ENCODE data around the gene SH3D21. TPM values are rescaled to one million over a fixed set of nuclear protein-coding genes. Genes with fewer than 3 reads are reported as not detected.
A peak's percentile ranks its signal among the peaks of the same experiment; 100 is the strongest.

Gene SH3D21
- total RNA-seq, 2 donors from 2014 or later: 3.9 to 5.6 TPM

- peaks cover 25 to 35% of the 10 kb centered on the region in 2 donors for H3K4me1 ChIP-seq (ENCODE audit: control insufficient read depth in 1 of 2, low read depth in 2 of 2)
- no peaks in the 10 kb centered on the region for H3K27me3 ChIP-seq (replicated peaks; ENCODE audit: insufficient read depth)
- no peak for TF ChIP-seq CTCF (IDR thresholded peaks at IDR 0.05)
- no peaks in the 10 kb centered on the region for H3K9me3 ChIP-seq
- H3K27ac ChIP-seq: peak within 1 kb of the TSS; percentile 87 to 99
- peak within 1 kb of the TSS; percentile 99 for H3K4me3 ChIP-seq
- H3K36me3 ChIP-seq: no peaks in the 10 kb centered on the region
- peak; percentile 36 for ATAC-seq (ENCODE audit: insufficient number of reproducible peaks, low FRiP score, low read depth)
- DNase-seq (ENCODE audit: low spot score): no peak
Measured at GRCh38 chr1:36323636-36324352, 17.6 kb downstream of the SH3D21 start, which contains the start of gene EVA1B. Gene EVA1B (minus strand): TSS chr1:36323645. CDS start chr1:36323037, 608 bp downstream.

GRCh38 chr1:36324353-36324703 lies 18.2 kb downstream of the SH3D21 start:
- DNase-seq (ENCODE audit: low spot score): no peak
- Histone ChIP-seq H3K27me3 (replicated peaks; ENCODE audit: insufficient read depth) (no peaks in the 10 kb centered on the region), H3K4me1 (ENCODE audit: control insufficient read depth in 1 of 2, low read depth in 2 of 2) (peaks cover 25 to 35% of the 10 kb centered on the region in 2 donors), H3K9me3 (no peaks in the 10 kb centered on the region), H3K36me3 (no peaks in the 10 kb centered on the region), H3K4me3 (peak overlapping the region; percentile 99), H3K27ac (peak overlapping the region; percentile 87 to 99)
- no peak for TF ChIP-seq CTCF (IDR thresholded peaks at IDR 0.05)
- ATAC-seq (ENCODE audit: insufficient number of reproducible peaks, low FRiP score, low read depth): no peak

GRCh38 chr1:36326499-36326898 lies 20.3 kb downstream of the SH3D21 start:
- TF ChIP-seq CTCF (IDR thresholded peaks at IDR 0.05): no peak
- Histone ChIP-seq H3K36me3 (no peaks in the 10 kb centered on the region), H3K9me3 (no peaks in the 10 kb centered on the region), H3K4me1 (ENCODE audit: control insufficient read depth in 1 of 2, low read depth in 2 of 2) (peaks cover 14 to 21% of the 10 kb centered on the region in 2 donors), H3K27ac (no peak overlapping the region), H3K27me3 (replicated peaks; ENCODE audit: insufficient read depth) (no peaks in the 10 kb centered on the region), H3K4me3 (no peak overlapping the region)
- DNase-seq (ENCODE audit: low spot score) (no peak), ATAC-seq (ENCODE audit: insufficient number of reproducible peaks, low FRiP score, low read depth) (no peak)

GRCh38 chr1:36327421-36328087 lies 21.4 kb downstream of the SH3D21 start:
- Histone ChIP-seq H3K27ac (no peak overlapping the region), H3K36me3 (no peaks in the 10 kb centered on the region), H3K9me3 (no peaks in the 10 kb centered on the region), H3K27me3 (replicated peaks; ENCODE audit: insufficient read depth) (no peaks in the 10 kb centered on the region), H3K4me1 (ENCODE audit: control insufficient read depth in 1 of 2, low read depth in 2 of 2) (peaks cover 7 to 10% of the 10 kb centered on the region in 2 donors), H3K4me3 (no peak overlapping the region)
- no peak for ATAC-seq (ENCODE audit: insufficient number of reproducible peaks, low FRiP score, low read depth)
- no peak for TF ChIP-seq CTCF (IDR thresholded peaks at IDR 0.05)
- DNase-seq (ENCODE audit: low spot score): no peak

GRCh38 chr1:36328088-36328480 lies 21.9 kb downstream of the SH3D21 start:
- DNase-seq (ENCODE audit: low spot score) (no peak), ATAC-seq (ENCODE audit: insufficient number of reproducible peaks, low FRiP score, low read depth) (no peak)
- no peak overlapping the region for H3K4me3 ChIP-seq
- H3K36me3 ChIP-seq: no peaks in the 10 kb centered on the region
- no peaks in the 10 kb centered on the region for H3K9me3 ChIP-seq
- H3K27me3 ChIP-seq (replicated peaks; ENCODE audit: insufficient read depth): no peaks in the 10 kb centered on the region
- peaks cover 7 to 9% of the 10 kb centered on the region in 2 donors for H3K4me1 ChIP-seq (ENCODE audit: control insufficient read depth in 1 of 2, low read depth in 2 of 2)
- H3K27ac ChIP-seq: no peak overlapping the region
- no peak for TF ChIP-seq CTCF (IDR thresholded peaks at IDR 0.05)

All from thoracic aorta (tissue), 2 donors.